ENCODE results near the gene SLK. TPM values are rescaled to one million over a fixed set of nuclear protein-coding genes. Genes with fewer than 3 reads are reported as not detected.

SLK gene
- polyA plus RNA-seq, 6 donors from 2014 or later: 2.3 to 6.8 (median 4.2) TPM

DNA sequence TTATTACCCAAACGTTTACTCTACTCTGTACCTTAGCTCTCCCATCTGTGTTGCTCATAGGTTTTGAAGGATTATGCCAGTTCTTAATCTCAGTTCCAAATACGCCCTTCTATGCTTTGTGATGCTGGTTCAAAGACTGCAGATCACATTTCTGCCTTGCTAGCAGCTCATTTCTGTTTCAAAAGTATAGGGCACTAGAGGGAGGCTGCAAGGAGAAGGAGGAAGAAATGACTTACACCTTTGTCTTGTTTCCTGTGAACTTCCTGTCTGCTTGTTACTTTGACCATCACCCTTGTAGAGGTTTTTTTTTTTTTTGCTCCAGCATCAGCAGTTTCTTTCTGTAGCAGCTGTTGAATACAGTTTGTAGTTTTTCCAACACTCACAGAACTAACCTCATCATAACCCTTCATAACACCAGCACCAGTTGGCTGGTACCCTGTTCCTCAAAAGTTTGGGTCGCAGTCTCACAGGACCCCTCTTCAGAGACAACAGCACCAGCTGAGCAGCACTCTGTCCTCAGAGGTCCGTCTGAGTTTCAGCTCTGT, 16.5 kb downstream of the SLK start:
- DNase-seq (peak; percentile 48), ATAC-seq (ENCODE audit: low read depth in 2 of 2) (peak; percentile 69 to 86)
- Mint-ChIP-seq H3K4me3 (peak overlapping the region in 6 of 8 donors; percentile 56 to 71 (median 62)), H3K4me1 (peaks cover 28 to 60% (median 54%) of the 10 kb centered on the region in 3 donors), H3K36me3 (no peaks in the 10 kb centered on the region), H3K9me3 (no peaks in the 10 kb centered on the region), H3K27ac (peak overlapping the region; percentile 55 to 93 (median 77)), H3K27me3 (no peaks in the 10 kb centered on the region)

DNA sequence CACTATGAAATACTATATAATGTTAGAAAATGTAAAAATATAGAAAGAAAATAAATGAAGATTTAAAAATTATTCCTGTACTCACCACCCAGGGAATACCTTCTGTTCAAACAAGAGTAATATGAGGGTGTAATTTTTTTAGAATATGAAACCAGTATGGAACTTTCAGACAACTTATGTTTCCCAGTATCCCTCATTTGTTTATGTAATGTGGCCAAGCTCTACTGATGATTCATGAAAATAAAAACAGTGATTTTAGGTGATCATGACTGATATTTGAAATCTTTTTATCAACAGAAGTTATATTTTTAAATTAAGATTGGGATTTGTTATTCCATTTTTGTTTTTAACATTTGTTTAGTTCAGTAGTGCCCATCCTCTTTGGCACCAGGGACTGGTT, 18.8 kb downstream of the SLK start:
- Mint-ChIP-seq H3K27me3 (no peaks in the 10 kb centered on the region), H3K36me3 (no peaks in the 10 kb centered on the region), H3K9me3 (no peaks in the 10 kb centered on the region), H3K4me1 (peaks cover 29 to 53% (median 40%) of the 10 kb centered on the region in 3 donors), H3K4me3 (no peak overlapping the region), H3K27ac (peak overlapping the region in 1 of 6 donors; percentile 9)
- ATAC-seq (ENCODE audit: low read depth in 2 of 2) (no peak), DNase-seq (no peak)

DNA sequence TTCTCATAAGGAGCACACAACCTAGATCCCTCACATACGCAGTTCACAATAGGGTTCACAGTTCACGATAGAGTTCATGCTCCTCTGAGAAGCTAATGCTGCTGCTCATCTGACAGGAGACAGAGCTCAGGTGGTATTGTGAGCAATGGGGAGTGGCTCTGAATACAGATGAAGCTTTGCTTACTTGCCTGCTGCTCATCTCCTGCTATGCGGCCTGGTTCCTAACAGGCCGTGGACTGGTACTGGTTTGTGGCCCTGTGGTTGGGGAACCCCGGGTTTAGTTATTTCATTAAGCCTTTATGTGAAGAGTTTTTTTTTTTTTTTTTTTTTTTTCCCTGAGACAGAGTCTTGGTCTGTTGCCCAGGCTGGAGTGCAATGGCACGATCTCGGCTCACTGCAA, 19.4 kb downstream of the SLK start:
- Mint-ChIP-seq H3K36me3 (no peaks in the 10 kb centered on the region), H3K27ac (peak overlapping the region in 3 of 6 donors; percentile 9 to 88 (median 84)), H3K4me1 (peaks cover 29 to 47% (median 36%) of the 10 kb centered on the region in 3 donors), H3K9me3 (no peaks in the 10 kb centered on the region), H3K4me3 (no peak overlapping the region), H3K27me3 (no peaks in the 10 kb centered on the region)
- peak; percentile 42 for DNase-seq
- ATAC-seq (ENCODE audit: low read depth in 2 of 2): peak; percentile 45 to 79

DNA sequence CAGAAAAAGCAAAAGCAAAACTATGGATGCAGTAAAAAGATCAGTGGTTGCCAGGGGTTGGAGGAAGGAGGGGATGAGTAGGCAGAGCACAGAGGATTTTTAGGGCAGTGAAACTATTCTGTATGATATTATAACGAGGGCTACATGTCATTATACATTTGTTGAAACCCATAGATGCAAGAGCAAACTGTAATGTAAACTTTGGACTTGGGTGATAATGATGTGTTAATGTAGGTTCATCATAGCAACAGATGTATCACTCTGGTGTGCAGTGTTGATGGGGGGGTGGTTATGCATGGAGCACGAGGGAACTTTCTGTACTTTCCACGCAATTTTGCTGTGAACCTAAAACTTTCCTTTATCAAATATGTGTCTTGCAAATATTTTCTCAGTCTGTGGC, 23.2 kb downstream of the SLK start:
- peaks cover 10 to 21% (median 12%) of the 10 kb centered on the region in 3 donors for H3K4me1 Mint-ChIP-seq
- H3K9me3 Mint-ChIP-seq: no peaks in the 10 kb centered on the region
- H3K27ac Mint-ChIP-seq: peak overlapping the region in 1 of 6 donors; percentile 86
- DNase-seq: no peak
- H3K4me3 Mint-ChIP-seq: no peak overlapping the region
- H3K36me3 Mint-ChIP-seq: peaks cover 0 to 4% of the 10 kb centered on the region in 2 donors
- no peak for ATAC-seq (ENCODE audit: low read depth in 2 of 2)
- H3K27me3 Mint-ChIP-seq: no peaks in the 10 kb centered on the region

DNA sequence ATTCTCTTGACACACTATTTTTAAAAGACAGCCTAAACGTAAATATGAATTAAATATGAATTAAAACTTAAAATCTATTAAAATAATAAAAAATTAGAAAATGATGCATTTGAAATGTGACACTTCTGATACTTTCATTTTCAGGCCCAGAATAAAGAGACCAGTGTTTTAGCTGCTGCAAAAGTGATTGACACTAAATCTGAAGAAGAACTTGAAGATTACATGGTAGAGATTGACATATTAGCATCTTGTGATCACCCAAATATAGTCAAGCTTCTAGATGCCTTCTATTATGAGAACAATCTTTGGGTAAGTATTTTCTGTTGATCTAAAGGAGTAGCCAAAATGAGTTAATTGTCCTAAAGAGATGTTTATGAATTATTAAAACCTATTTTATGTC, 23.6 kb downstream of the SLK start:
- Mint-ChIP-seq H3K4me1 (peaks cover 10 to 21% (median 12%) of the 10 kb centered on the region in 3 donors), H3K9me3 (no peaks in the 10 kb centered on the region), H3K27me3 (no peaks in the 10 kb centered on the region), H3K4me3 (no peak overlapping the region), H3K27ac (peak overlapping the region in 1 of 6 donors; percentile 79), H3K36me3 (peaks cover 0 to 4% of the 10 kb centered on the region in 2 donors)
- DNase-seq (no peak), ATAC-seq (ENCODE audit: low read depth in 2 of 2) (no peak)

DNA sequence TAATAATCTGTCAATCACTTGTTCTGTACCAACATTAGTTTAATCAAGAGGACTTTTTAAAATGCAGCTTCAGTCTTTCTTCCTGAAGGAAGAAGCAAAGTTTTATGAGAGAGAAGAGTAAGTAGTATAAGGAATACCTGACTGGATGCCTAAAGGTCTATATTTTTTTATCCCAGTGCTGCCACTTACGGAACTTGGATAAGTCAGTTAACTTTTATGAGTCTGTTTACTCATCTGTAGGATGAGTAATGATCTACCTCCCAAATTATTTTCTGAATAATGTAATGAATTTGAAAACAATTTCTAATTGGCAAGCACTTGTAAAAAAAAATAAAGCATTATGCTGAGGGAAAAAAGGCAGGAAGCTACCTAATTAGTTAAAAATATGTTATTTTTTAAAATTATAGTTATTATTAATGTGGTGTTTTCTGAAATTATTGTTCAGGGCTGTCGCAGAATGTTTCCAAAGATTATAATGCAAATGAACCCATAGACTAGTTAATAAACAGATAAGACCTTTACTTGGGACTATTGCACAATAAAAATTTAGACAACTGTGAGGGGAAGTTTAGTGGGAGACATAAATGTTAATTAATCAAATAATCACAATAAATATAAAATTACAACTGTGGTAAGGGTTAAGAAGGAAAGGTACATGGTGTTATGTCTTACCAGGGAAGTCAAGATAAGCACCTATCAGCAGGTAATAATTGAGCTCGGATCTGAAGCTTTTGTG, 24.6 kb downstream of the SLK start:
- Mint-ChIP-seq H3K27me3 (no peaks in the 10 kb centered on the region), H3K27ac (no peak overlapping the region), H3K9me3 (no peaks in the 10 kb centered on the region), H3K36me3 (peaks cover 2 to 5% of the 10 kb centered on the region in 2 donors), H3K4me1 (peaks cover 6 to 16% (median 8%) of the 10 kb centered on the region in 3 donors), H3K4me3 (no peak overlapping the region)
- ATAC-seq (ENCODE audit: low read depth in 2 of 2): no peak
- DNase-seq: no peak

DNA sequence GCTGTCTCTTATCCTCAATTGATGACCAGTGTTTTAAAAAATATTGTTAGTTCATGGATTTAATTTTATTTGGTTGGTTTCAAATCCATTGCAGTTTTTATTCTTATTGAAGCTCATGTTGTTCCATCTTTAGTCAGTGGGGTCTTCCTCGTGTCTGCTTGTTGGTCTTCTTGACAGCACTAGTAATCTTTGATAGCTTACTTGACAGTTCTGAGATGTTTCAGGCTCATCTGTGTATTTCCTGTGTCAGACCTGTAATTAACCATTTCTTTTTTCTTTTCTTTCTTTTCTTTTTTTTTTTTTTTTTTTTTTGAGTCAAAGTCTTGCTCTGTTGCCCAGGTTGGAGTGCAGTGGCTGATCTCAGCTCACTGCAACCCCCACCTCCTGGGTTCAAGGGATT, 28.2 kb downstream of the SLK start:
- peaks cover 9 to 14% of the 10 kb centered on the region in 2 donors for H3K36me3 Mint-ChIP-seq

DNA sequence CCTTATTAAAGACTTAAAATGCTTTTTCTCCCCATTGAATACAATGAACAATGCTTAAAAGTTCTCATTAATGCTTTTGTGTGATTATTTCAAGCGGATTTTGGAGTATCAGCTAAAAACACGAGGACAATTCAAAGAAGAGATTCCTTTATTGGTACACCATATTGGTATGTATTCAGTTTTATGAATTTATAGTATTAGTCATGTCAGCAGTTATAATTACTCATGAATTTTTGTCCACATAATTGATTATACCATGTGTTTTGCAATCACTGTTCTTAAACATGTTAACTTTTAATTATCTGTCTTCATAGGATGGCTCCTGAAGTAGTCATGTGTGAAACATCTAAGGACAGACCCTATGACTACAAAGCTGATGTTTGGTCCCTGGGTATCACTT, 31.9 kb downstream of the SLK start:
- DNase-seq (no peak), ATAC-seq (ENCODE audit: low read depth in 2 of 2) (no peak)
- Mint-ChIP-seq H3K4me3 (no peak overlapping the region), H3K27me3 (no peaks in the 10 kb centered on the region), H3K9me3 (no peaks in the 10 kb centered on the region), H3K27ac (no peak overlapping the region), H3K4me1 (no peaks in the 10 kb centered on the region), H3K36me3 (peaks cover 31% of the 10 kb centered on the region in 2 donors)

More for the DNA sequence above, 28.2 kb downstream of the SLK start:
- DNase-seq (no peak), ATAC-seq (ENCODE audit: low read depth in 2 of 2) (no peak)
- Mint-ChIP-seq H3K9me3 (no peaks in the 10 kb centered on the region), H3K27me3 (no peaks in the 10 kb centered on the region), H3K27ac (peak overlapping the region in 1 of 6 donors; percentile 47), H3K4me1 (peaks cover 0 to 2% (median 2%) of the 10 kb centered on the region in 3 donors), H3K4me3 (no peak overlapping the region)

DNA sequence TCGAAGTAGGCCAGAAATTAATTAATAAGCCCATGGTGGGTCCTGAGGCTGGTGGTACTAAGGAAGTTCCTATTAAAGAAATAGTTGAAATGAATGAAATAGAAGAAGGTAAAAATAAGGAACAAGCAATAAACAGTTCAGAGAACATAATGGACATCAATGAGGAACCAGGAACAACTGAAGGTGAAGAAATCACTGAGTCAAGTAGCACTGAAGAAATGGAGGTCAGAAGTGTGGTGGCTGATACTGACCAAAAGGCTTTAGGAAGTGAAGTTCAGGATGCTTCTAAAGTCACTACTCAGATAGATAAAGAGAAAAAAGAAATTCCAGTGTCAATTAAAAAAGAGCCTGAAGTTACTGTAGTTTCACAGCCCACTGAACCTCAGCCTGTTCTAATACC, 36.0 kb downstream of the SLK start:
- DNase-seq: no peak
- Mint-ChIP-seq H3K4me3 (no peak overlapping the region), H3K27me3 (no peaks in the 10 kb centered on the region), H3K36me3 (peaks cover 24 to 32% of the 10 kb centered on the region in 2 donors), H3K9me3 (no peaks in the 10 kb centered on the region), H3K27ac (peak overlapping the region in 4 of 6 donors; percentile 11 to 89 (median 54)), H3K4me1 (no peaks in the 10 kb centered on the region)
- ATAC-seq (ENCODE audit: low read depth in 2 of 2): no peak

DNA sequence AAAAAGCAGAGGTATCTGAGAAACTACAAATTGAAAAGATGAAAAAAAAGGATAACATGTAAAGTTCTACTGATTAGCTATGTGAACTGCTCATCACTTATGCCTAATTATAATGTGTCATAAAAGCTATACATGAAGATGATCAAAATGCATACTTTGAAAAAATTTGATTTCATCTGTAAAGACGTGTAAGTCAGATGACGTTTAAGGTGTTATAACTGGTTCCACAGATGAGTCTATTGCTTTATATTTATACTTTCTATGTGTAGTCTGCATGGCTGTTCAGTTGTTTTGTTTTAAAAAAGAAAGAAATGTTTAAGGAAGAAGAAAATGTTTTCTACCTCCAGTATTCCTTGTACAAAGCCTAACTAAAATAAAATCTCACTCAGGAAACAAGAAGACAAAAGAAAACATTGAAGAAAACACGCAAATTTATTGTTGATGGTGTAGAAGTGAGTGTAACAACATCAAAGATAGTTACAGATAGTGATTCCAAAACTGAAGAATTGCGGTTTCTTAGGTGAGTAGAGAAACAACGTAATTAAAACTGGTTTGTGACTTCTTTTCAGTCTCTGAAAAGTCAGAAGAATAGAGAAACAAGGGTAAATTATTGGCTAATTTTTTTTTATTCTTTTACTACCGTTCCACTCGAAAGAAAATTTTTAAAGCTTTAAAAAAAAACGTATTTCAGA, 38.4 kb downstream of the SLK start:
- H3K4me1 Mint-ChIP-seq: no peaks in the 10 kb centered on the region
- DNase-seq (no peak), ATAC-seq (ENCODE audit: low read depth in 2 of 2) (no peak)
- H3K9me3 Mint-ChIP-seq: no peaks in the 10 kb centered on the region
- H3K4me3 Mint-ChIP-seq: no peak overlapping the region
- H3K27ac Mint-ChIP-seq: peak overlapping the region in 1 of 6 donors; percentile 33
- H3K36me3 Mint-ChIP-seq: peaks cover 29 to 35% of the 10 kb centered on the region in 2 donors
- no peaks in the 10 kb centered on the region for H3K27me3 Mint-ChIP-seq

DNA sequence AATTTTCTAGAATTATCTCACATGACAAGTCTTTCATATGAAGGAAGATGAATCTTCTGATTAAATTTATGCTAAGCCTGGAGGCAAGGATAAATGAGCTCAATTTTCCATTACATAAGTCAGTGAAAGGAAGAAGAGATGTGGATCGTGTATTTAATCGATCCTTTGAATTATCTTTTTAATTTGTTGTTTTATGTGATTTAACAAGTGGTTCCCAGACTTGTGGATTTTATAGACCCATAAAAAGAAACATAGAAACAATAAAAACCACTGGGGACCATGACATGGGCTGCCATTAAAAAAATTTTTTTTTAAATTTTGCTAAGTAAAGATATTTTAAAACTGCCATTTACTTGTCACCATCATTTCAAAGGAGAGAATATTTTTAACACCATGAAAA, 45.0 kb downstream of the SLK start:
- no peak for ATAC-seq (ENCODE audit: low read depth in 2 of 2)
- Mint-ChIP-seq H3K9me3 (no peaks in the 10 kb centered on the region), H3K27ac (no peak overlapping the region), H3K36me3 (peaks cover 7 to 8% of the 10 kb centered on the region in 2 donors), H3K27me3 (no peaks in the 10 kb centered on the region), H3K4me1 (no peaks in the 10 kb centered on the region), H3K4me3 (no peak overlapping the region)
- DNase-seq: no peak

DNA sequence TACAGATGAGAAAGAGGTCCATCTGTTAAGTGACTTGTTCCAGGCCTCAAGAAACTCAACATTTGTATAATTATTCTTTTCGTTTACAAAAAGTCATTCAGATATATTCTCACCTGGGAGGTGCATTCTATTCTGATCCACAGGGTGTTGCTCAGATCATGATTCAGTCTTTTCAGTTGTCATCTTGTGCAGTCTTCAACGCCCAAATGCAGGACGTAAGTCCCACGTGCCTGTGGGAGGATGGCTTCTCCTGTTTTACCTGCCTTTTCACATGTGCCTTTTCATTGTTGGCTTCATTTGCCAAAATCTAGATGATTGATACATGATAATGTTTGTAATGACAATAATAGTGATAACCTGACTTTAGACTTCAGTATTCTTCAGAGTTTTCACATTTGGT, 46.5 kb downstream of the SLK start:
- DNase-seq: no peak
- H3K27ac Mint-ChIP-seq: no peak overlapping the region
- no peaks in the 10 kb centered on the region for H3K4me1 Mint-ChIP-seq
- H3K9me3 Mint-ChIP-seq: no peaks in the 10 kb centered on the region
- H3K4me3 Mint-ChIP-seq: no peak overlapping the region
- H3K36me3 Mint-ChIP-seq: peaks cover 0 to 10% of the 10 kb centered on the region in 2 donors
- H3K27me3 Mint-ChIP-seq: no peaks in the 10 kb centered on the region
- ATAC-seq (ENCODE audit: low read depth in 2 of 2): no peak

DNA sequence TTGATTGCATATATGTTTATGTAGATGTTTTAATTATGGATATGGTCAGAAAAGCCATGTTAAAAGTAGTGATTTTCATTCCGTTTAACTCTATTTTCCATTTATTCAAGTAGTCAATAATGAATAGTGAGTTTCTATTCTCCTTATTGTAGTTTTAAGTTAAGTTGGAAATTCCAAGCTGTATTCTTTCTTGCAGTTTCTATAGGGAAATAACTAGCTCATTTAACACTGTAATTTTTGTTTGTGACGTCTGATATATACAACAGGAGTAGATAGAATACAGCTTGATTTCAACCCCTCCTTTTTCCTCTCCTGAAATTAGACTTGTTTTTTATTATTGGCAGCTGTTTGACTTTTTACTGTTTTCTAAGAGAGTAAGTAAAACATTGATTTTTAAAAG, 47.2 kb downstream of the SLK start:
- Mint-ChIP-seq H3K4me1 (no peaks in the 10 kb centered on the region), H3K27me3 (no peaks in the 10 kb centered on the region), H3K36me3 (peaks cover 0 to 14% of the 10 kb centered on the region in 2 donors), H3K27ac (peak overlapping the region in 1 of 6 donors; percentile 69), H3K9me3 (no peaks in the 10 kb centered on the region), H3K4me3 (no peak overlapping the region)
- DNase-seq (no peak), ATAC-seq (ENCODE audit: low read depth in 2 of 2) (no peak)

DNA sequence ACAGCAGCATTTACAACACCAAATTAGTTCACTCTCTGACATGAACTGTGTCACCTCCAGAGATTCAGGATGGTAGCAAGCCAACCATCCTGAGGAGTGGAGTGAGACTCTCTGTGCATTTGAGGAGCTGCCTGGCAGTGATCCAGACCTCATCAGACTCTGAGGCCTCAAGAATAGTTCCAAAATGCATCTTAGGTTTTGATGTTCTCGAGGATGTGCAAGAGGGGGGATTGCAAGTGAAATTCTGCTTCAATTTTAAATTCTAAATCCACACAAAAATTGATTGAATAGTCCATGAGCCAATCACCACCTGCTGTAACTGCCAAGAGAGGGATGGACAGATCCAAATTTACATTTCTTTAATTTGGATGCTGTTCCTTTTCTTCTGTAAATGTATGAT, 49.7 kb downstream of the SLK start:
- Mint-ChIP-seq H3K9me3 (no peaks in the 10 kb centered on the region), H3K4me3 (no peak overlapping the region), H3K27ac (no peak overlapping the region), H3K27me3 (no peaks in the 10 kb centered on the region), H3K36me3 (peaks cover 4 to 35% of the 10 kb centered on the region in 2 donors), H3K4me1 (no peaks in the 10 kb centered on the region)
- ATAC-seq (ENCODE audit: low read depth in 2 of 2) (no peak), DNase-seq (no peak)

Measured in naive B cell (primary cell).